ENCODE data around the gene GSTM2.
"Not testable (repeated sequence)": the region's sequence is repeated elsewhere in the genome, so short reads cannot be mapped to it uniquely, and the experiment has no call there.

Gene GSTM2

GRCh38 chr1:109650609-109651008 lies 17.2 kb upstream of the GSTM2 start:
- DNase-seq, result no peak

- no peak for DNase-seq
These were observed 15.5 kb upstream of the GSTM2 start for GRCh38 chr1:109652402-109652801.

DNA sequence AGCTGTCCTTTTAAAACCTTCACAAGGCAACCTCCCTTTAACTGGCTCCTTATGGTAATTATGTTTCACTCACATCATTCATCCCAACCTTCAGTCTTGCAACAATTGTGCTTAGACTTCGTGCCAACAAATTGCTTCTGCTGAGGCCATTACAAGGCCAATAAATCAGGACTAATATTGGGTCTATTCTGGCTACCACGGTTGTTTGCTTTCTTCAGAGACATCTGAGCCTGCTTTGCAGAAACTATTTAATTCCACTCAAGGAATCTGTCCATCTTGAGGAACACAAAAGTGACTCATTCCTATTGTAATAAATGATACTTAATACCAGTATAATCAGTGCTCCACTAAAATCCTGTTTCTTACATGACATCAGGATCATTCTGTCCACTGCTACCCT lies 14.6 kb upstream of the GSTM2 start:
- DNase-seq, result no peak

DNA sequence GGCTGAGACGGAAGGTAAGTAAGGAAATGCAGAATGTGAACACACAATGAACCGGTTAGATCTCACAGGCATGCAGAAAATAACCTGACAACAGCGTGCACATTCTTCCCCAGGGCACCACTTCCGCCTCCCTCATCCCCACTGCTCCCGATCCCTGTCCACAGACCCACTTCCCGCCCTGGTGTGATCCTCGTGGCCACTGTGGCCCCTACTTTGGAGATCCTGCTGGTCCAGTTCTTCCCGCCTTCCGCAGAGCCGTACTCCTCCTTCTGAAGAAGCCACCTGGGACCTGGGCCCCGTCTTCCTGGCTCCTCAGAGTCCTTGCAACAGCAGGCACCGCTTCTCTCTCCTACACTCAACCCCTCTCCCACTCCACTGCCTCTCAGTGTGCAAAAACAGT lies 13.3 kb upstream of the GSTM2 start:
- no peak for DNase-seq

GRCh38 chr1:109655615-109656519 lies 12.0 kb upstream of the GSTM2 start, which contains the start of gene GSTM4:
GSTM4 (plus strand) TSS chr1:109656099; CDS start chr1:109656390, 291 bp downstream.
- DNase-seq, result peak; percentile 67

- no peak for DNase-seq
These were observed 10.5 kb upstream of the GSTM2 start for GRCh38 chr1:109657395-109657794.

- no peak for DNase-seq
These were observed 9.9 kb upstream of the GSTM2 start for GRCh38 chr1:109657970-109658369.

DNA sequence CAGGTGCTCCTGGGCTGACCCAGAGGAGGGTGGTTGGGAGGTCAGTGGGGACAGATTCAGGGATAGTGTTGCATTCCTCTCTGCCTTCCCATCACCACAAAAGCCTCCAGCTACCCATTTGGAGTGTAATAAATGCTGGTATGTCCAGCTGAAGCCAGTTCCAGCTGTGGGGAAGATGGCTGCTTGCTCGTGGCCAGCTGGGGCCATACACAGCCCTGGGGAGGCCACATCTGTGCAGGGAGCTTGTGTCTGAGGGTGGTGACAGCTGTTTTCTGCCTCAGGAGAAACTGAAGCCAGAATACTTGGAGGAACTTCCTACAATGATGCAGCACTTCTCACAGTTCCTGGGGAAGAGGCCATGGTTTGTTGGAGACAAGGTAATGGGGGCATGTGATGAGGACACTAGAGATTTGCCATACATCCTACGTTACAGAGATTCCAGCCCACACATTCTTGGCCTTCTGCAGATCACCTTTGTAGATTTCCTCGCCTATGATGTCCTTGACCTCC lies 9.3 kb upstream of the GSTM2 start:
- peak; percentile 22 for DNase-seq

GRCh38 chr1:109659145-109659544 lies 8.7 kb upstream of the GSTM2 start:
- no peak for DNase-seq

DNA sequence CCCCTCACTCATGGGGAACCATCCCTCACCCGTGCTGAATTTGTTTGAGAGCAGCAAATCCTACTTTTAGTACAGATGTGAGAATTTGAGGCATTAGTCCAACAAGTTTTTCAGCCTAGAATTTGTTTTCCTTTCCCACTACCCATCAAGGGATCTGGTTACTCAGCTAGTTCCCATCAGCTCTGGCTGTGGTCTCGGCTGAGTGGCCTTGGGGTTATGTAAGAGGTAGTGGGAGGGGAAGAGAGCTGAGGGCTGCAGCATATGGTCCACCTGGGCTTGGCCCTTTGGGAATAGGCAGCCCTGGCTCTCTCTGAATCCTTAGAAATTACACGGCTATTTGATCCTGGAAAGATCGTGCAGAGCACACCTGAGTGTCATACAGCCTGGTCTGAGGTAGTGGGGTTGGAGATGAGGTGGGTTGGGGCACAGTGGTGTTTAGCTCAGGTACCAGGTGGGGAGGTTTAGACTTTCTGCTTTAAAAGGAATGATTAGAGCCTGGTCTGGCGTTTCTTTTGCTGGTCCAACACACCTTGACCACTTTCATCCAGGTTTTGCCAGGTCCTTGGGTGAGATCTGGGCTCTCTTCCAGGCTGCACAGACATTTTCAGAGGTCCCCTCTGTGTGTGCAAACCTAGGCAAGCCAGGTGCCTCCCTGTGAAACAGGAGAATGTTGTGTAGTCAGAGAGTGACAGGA lies 7.7 kb upstream of the GSTM2 start:
- DNase-seq, result peak; percentile 54

DNA sequence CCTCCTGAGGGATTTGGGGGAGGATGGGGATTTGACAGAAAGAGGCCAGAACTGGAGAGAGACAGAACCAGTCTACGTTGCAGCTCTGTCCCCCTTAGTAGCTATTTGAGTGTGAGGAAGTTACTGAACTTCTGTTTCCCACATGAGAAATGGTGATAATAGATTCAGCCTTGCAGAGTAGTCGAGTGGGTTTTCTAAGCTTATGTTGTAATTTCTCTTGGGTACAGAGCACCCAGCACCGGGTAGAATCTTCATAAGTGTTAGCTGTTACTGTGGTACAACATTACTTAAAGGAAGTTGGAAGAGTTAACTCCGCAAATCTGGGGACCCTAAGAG lies 7.2 kb upstream of the GSTM2 start:
- DNase-seq, result peak; percentile 72

GRCh38 chr1:109661391-109661790 lies 6.5 kb upstream of the GSTM2 start:
- DNase-seq, result no peak

DNA sequence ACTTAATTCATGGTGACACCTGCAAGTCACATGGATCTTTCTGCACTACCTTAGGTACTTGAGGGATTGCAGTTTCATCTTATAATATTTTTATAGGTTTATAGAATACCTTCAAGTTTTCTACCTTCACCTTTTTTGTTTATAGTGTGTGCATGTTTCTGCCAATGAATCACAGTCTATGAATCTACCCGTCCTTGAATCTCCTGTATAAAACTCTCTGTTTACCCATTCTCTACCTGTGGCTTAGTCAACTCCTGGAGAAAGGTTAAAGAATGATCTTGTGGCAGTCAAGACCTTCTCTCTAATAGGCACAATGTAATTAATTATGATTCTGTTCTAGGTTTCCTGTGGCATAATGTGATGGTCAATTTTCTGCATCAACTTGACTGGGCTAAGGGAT lies 3.2 kb upstream of the GSTM2 start:
- DNase-seq, result no peak

GRCh38 chr1:109668123-109668775 lies 392 bp downstream of the GSTM2 start:
- DNase-seq, result no peak

DNA sequence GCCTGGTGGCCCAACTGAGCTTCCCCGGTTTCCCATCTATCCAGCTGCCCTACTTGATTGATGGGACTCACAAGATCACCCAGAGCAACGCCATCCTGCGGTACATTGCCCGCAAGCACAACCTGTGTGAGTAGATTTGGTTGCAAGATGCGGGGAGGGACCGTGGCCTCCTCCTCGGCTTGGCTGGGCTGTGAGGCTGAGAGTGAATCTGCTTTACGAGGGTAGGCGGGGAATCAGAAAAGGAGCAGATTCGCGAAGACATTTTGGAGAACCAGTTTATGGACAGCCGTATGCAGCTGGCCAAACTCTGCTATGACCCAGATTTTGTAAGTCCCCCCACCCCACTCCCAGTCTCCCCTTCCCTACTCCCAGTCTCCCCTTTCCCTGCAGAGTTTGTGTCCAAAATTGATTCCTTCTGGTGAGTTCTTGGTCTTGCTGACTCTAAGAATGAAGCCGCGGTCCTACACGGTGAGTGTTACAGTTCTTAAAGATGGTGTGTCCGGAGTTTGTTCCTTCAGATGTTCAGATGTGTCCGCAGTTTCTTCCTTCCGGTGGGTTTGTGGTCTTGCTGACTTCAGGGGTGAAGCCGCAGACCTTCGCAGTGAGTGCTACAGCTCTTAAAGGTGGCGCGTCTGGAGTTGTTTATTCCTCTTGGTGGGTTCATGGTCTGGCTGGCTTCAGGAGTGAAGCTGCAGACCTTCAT lies 1.5 kb downstream of the GSTM2 start:
- peak; percentile 75 for DNase-seq

DNA sequence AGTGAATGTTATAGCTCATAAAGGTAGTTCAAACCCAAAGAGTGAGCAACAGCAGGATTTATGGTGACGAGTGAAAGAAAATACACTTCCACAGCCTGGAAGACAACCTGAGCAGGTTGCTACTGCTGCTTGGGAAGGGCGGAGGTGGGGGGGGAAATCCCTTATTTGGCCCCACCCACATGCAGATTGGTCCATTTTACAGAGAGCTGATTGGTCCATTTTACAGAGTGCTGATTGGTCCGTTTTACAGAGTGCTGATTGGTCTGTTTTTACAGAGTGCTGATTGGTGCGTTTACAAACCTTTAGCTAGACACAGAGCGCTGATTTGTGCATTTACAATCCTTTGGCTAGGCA lies 2.1 kb downstream of the GSTM2 start:
- not testable (repeated sequence) for DNase-seq

DNA sequence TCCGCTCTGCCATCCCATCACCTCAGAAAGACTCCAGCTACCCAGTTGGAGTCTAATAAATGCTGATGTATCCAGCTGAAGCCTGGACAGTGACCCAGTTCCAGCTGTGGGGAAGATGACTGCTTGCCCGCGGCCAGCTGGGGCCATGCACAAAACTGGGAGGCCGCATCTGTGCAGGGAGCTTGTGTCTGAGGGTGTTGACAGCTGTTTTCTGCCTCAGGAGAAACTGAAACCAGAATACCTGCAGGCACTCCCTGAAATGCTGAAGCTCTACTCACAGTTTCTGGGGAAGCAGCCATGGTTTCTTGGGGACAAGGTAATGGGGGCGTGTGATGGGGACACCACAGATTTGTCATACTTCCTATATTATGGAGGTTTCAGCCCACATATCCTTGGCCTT lies 3.2 kb downstream of the GSTM2 start:
- DNase-seq, result no peak

DNA sequence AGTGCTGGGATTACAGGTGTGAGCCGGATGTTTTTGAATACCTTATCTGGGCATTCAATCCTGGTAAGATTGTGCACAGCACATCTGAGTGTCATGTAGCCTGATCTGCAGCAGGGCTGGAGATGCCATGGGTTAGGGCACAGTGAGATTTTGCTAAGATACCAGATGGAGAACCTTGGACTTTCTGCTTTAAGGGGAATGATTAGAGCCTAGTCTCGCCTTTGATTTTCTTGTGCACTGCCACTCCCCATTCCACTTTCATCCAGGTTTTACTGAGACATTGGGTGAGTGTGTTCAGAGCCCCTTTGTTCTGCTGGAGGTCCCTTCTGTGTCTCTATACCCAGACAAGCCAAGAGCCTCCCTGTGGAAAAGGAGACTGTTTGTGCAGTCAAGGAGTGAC lies 6.0 kb downstream of the GSTM2 start:
- DNase-seq, result not testable (repeated sequence)

DNA sequence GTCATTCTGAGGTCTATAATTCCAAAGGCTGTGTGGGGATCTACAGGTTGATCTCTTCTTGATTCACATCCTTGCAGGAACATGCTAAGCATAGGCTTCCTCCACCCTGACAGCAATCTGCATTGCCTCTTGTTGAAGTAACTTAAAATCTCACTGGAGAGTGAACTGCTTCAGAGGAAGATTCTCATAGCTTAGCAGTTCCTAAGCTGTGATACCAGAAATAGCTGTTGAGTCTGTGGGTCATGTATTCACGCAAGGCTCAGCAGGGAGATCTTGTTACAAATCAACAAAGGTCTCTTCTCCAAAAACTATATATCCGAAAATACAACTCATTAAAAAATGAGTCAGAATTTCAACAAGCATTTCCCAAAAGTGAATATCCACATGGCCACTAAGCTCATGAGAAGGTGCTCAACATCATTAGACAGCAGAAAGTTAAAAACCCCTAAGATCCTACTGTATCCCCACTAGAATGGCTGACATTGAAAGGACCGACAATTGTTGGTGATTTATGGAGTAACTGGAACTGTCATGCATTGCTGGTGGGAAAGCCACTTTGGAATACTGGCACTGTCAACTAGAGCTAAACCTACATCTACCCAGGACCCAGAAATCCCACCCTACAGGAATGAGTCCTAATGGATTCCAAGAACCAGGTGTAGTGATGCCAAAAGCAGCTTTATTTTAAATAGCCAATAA lies 9.0 kb downstream of the GSTM2 start:
- not testable (repeated sequence) for DNase-seq

DNA sequence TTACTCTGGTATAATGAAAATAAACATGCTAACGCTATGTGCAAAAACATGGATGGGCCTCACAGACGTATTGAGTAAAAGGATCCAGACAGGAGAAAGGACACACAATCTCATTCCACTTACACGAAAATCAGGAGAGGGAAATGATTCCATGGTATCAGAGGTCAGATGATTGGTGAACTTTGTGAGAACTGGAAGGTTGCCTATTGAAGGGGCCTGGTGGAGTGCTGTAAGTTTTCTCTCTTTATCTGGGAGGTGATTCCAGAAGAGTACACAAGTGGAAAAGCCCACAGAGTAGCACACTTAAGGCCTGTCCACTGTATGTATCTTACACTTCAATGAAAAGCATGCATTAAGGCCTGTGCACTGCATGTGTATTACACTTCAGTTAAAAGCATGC lies 9.6 kb downstream of the GSTM2 start:
- no peak for DNase-seq

DNA sequence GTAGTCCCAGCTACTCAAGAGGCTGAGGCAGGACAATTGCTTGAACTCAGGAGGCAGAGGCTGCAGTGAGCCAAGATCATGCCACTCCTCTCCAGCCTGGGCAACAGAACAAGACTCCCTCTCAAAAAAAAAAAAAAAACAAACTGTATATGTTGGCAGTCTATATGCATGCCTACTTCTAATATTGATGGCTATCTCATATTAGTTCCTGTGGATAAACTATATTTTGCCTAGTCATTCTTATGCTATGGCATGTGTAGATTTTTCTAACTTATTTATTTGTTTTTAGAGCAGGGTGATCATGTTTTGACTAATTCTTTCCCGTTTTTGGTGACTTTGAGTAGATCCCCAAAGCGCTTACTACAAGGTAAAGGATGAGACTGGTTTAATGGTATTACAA lies 10.8 kb downstream of the GSTM2 start:
- not testable (repeated sequence) for DNase-seq

DNA sequence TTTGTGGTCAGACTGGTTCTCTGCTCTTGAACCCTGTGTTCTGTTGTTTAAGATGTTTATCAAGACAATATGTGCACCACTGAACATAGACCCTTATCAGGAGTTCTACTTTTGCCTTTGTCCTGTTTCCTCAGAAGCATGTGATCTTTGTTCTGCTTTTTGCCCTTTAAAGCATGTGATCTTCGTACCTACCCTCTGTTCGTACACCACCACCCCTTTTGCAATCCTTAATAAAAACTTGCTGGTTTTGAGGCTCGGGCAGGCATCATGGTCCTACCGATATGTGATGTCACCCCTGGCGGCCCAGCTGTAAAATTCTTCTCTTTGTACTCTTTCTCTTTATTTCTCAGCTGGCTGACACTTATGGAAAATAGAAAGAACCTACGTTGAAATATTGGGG lies 16.9 kb downstream of the GSTM2 start:
- peak; percentile 74 for DNase-seq

Measured in GF-D8 (cell line).